IMR-90 (cell line): ENCODE measurements around the gene ABHD17C. TPM values are rescaled to one million over a fixed set of nuclear protein-coding genes. Genes with fewer than 3 reads are reported as not detected.

ENCODE experiments used
- ATAC-seq: fragments of 200-7000 bp; cut with Tn5 transposase; 2 replicates; pipeline ENCODE4 v1.9.1; 2020; ENCODE audit warnings: low read depth, mild to moderate bottlenecking, moderate library complexity
- BruUV-seq: library from RNA; stranded (reverse); fragments of 400-500 nt; replicated peaks from 2 replicates; lab custom pipeline; 2021; lab: Mats Ljungman, UMichigan
- CTCF ChIA-PET: fragments of 300-600 bp; formaldehyde crosslinking; extraction: SDS; loops from one replicate; lab custom pipeline; 2021; ENCODE audit warnings: antibody characterized with exemption; lab: Yijun Ruan, JAX
- POLR2A ChIA-PET: fragments of 300-600 bp; sonication (Branson Sonifier 250); formaldehyde crosslinking; loops from one replicate; lab custom pipeline; 2022; ENCODE audit warnings: antibody characterized with exemption; ENCODE audit not compliant: unreplicated experiment; lab: Charles Lee
- DNase-seq: peaks from one replicate; pipeline ENCODE4 v3.0.0; 2013
- H2AFZ ChIP-seq: replicated peaks from 2 replicates; pipeline ENCODE3; 2013; ENCODE audit warnings: low read length, mild to moderate bottlenecking; ENCODE audit not compliant: poor library complexity
- H2AK5ac ChIP-seq: 2 replicates; pipeline ENCODE4 v1.6.1; 2013; ENCODE audit warnings: low read depth, low read length, inconsistent platforms
- H2AK9ac ChIP-seq: replicated peaks from 2 replicates; pipeline ENCODE3; 2013; ENCODE audit warnings: mild to moderate bottlenecking, low read depth, low read length, moderate library complexity; ENCODE audit not compliant: poor library complexity
- H2BK120ac ChIP-seq: 2 replicates; pipeline ENCODE4 v1.6.1; 2013; ENCODE audit warnings: low read depth, low read length, inconsistent platforms
- H2BK15ac ChIP-seq: 3 replicates; pipeline ENCODE4 v1.6.1; 2013; ENCODE audit warnings: low read depth, low read length, inconsistent platforms
- H2BK20ac ChIP-seq: 2 replicates; pipeline ENCODE4 v1.6.1; 2013; ENCODE audit warnings: low read depth, mild to moderate bottlenecking, inconsistent platforms, low read length, moderate library complexity
- H2BK5ac ChIP-seq: 2 replicates; pipeline ENCODE4 v1.6.1; 2013; ENCODE audit warnings: mild to moderate bottlenecking, low read depth, low read length, inconsistent platforms; ENCODE audit not compliant: poor library complexity, severe bottlenecking
- H3K14ac ChIP-seq: replicated peaks from 2 replicates; pipeline ENCODE4 v1.6.1; 2013; ENCODE audit warnings: low read depth, low read length, inconsistent platforms
- H3K18ac ChIP-seq: 2 replicates; pipeline ENCODE4 v1.6.1; 2013; ENCODE audit warnings: low read depth, low read length, control low read depth
- H3K23ac ChIP-seq: 2 replicates; pipeline ENCODE4 v1.6.1; 2013; ENCODE audit warnings: low read depth, low read length, inconsistent platforms
- H3K27ac ChIP-seq: 2 replicates; pipeline ENCODE4 v1.5.1; 2013; ENCODE audit warnings: mild to moderate bottlenecking, control low read depth, low read length; ENCODE audit not compliant: insufficient read depth
- H3K27me3 ChIP-seq: 2 replicates; pipeline ENCODE4 v1.6.1; 2013; ENCODE audit warnings: low read length; ENCODE audit not compliant: control insufficient read depth, insufficient read depth
- H3K36me3 ChIP-seq: 2 replicates; pipeline ENCODE4 v1.6.1; 2013; ENCODE audit warnings: low read length, mixed read lengths; ENCODE audit not compliant: control insufficient read depth, insufficient read depth
- H3K4ac ChIP-seq: 2 replicates; pipeline ENCODE4 v1.6.1; 2013; ENCODE audit warnings: low read depth, low read length, inconsistent platforms
- H3K4me1 ChIP-seq: 2 replicates; pipeline ENCODE4 v1.6.1; 2013; ENCODE audit warnings: low read length, mixed read lengths; ENCODE audit not compliant: control insufficient read depth, insufficient read depth
- H3K4me2 ChIP-seq: 2 replicates; pipeline ENCODE4 v1.6.1; 2013; ENCODE audit warnings: low read depth, mild to moderate bottlenecking, control low read depth, low read length, moderate library complexity
- H3K4me3 ChIP-seq: 2 replicates; pipeline ENCODE4 v1.5.1; 2013; ENCODE audit warnings: low read depth, mild to moderate bottlenecking, control low read depth, low read length, moderate library complexity; ENCODE audit not compliant: insufficient read depth
- H3K56ac ChIP-seq: 2 replicates; pipeline ENCODE4 v1.6.1; 2013; ENCODE audit warnings: low read length, inconsistent platforms; ENCODE audit not compliant: insufficient read depth; ENCODE audit errors: extremely low read depth
- H3K79me1 ChIP-seq, 2 experiments: 2 replicates each; pipeline ENCODE4 v1.6.1; 2013; ENCODE audit warnings: low read length in 2 of 2, inconsistent platforms in 1 of 2, low read depth in 1 of 2
- H3K9ac ChIP-seq: 2 replicates; pipeline ENCODE4 v1.6.1; 2013; ENCODE audit warnings: low read depth, low read length, control low read depth
- H3K9me1 ChIP-seq: 2 replicates; pipeline ENCODE4 v1.6.1; 2013; ENCODE audit warnings: low read length, inconsistent platforms; ENCODE audit not compliant: insufficient read depth
- H3K9me3 ChIP-seq: 2 replicates; pipeline ENCODE4 v1.6.1; 2013; ENCODE audit warnings: low read length; ENCODE audit not compliant: control insufficient read depth, insufficient read depth
- H4K20me1 ChIP-seq: 2 replicates; pipeline ENCODE4 v1.6.1; 2013; ENCODE audit warnings: low read length, inconsistent platforms; ENCODE audit not compliant: insufficient read depth
- H4K5ac ChIP-seq: 2 replicates; pipeline ENCODE4 v1.6.1; 2013; ENCODE audit warnings: mild to moderate bottlenecking, low read depth, low read length, control low read depth
- H4K8ac ChIP-seq, 2 experiments: 2 replicates each; pipeline ENCODE4 v1.6.1; 2013; ENCODE audit warnings: low read depth in 2 of 2, low read length in 2 of 2, control low read depth in 1 of 2, inconsistent platforms in 1 of 2
- H4K91ac ChIP-seq: 2 replicates; pipeline ENCODE4 v1.6.1; 2013; ENCODE audit warnings: low read depth, low read length, inconsistent platforms; ENCODE audit not compliant: insufficient read depth
- BHLHE40 ChIP-seq: fragments of 150-350 bp; IDR thresholded peaks from 2 replicates; pipeline ENCODE4 v1.6.1; 2016; ENCODE audit warnings: mild to moderate bottlenecking, low read depth, low read length
- CEBPB ChIP-seq: IDR thresholded peaks from 2 replicates; pipeline ENCODE4 v1.6.1; 2012; ENCODE audit warnings: low read depth, low read length, improper control_type of control experiment
- CHD1 ChIP-seq: IDR thresholded peaks from 2 replicates; pipeline ENCODE4 v1.6.1; 2012; ENCODE audit warnings: low read depth, low read length, improper control_type of control experiment
- CTCF ChIP-seq: conservative IDR thresholded peaks from 2 replicates; pipeline ENCODE4 v1.5.1; 2012; ENCODE audit warnings: mild to moderate bottlenecking, low read depth, low read length, improper control_type of control experiment
- ELK1 ChIP-seq: fragments of 150-350 bp; IDR thresholded peaks from 2 replicates; pipeline ENCODE4 v1.6.1; 2016; ENCODE audit warnings: low read depth, mild to moderate bottlenecking, low read length, moderate library complexity, borderline replicate concordance
- FOS ChIP-seq: fragments of 150-350 bp; IDR thresholded peaks from 2 replicates; pipeline ENCODE4 v1.6.1; 2016; ENCODE audit warnings: low read depth, low read length
- MAFK ChIP-seq: IDR thresholded peaks from 2 replicates; pipeline ENCODE4 v1.6.1; 2012; ENCODE audit warnings: low read depth, low read length, improper control_type of control experiment
- MAZ ChIP-seq: IDR thresholded peaks from 2 replicates; pipeline ENCODE4 v1.6.1; 2012; ENCODE audit warnings: low read depth, mild to moderate bottlenecking, low read length, improper control_type of control experiment, moderate library complexity, borderline replicate concordance
- MXI1 ChIP-seq: IDR thresholded peaks from 2 replicates; pipeline ENCODE4 v1.6.1; 2012; ENCODE audit warnings: low read depth, mild to moderate bottlenecking, low read length, moderate library complexity, borderline replicate concordance
- NFE2L2 ChIP-seq: fragments of 150-350 bp; IDR thresholded peaks from 2 replicates; pipeline ENCODE4 v1.6.1; 2016; ENCODE audit warnings: low read depth, mild to moderate bottlenecking, low read length
- POLR2A ChIP-seq: IDR thresholded peaks from 2 replicates; pipeline ENCODE4 v1.6.1; 2012; ENCODE audit warnings: mild to moderate bottlenecking, low read depth, low read length
- RAD21 ChIP-seq: IDR thresholded peaks from 2 replicates; pipeline ENCODE4 v1.6.1; 2012; ENCODE audit warnings: low read length, improper control_type of control experiment
- RCOR1 ChIP-seq: IDR thresholded peaks from 2 replicates; pipeline ENCODE4 v1.6.1; 2012; ENCODE audit warnings: mild to moderate bottlenecking, low read length, improper control_type of control experiment; ENCODE audit not compliant: insufficient replicate concordance
- RFX5 ChIP-seq: IDR thresholded peaks from 2 replicates; pipeline ENCODE4 v1.8.0; 2012; ENCODE audit warnings: low read depth, mild to moderate bottlenecking, low read length, moderate library complexity
- SMC3 ChIP-seq: fragments of 150-350 bp; IDR thresholded peaks from 2 replicates; pipeline ENCODE4 v1.6.1; 2016; ENCODE audit warnings: low read depth, mild to moderate bottlenecking, antibody characterized with exemption, low read length, moderate library complexity
- USF2 ChIP-seq: fragments of 150-350 bp; IDR thresholded peaks from 2 replicates; pipeline ENCODE4 v1.6.1; 2017; ENCODE audit warnings: mild to moderate bottlenecking, antibody characterized with exemption, low read length, low read depth
- WGBS, 2 experiments: methylation state at CpG; one replicate each; pipeline versions ENCODE4 v1.1.5 to v1.1.7; 2013; ENCODE audit warnings: missing lambda C conversion rate in 2 of 2; ENCODE audit not compliant: insufficient read length in 1 of 2; ENCODE audit errors: extremely low coverage in 2 of 2; 5-methylcytosine and 5-hydroxymethylcytosine counted together
- dilution Hi-C: fragments of 300-500 bp; cut with HindIII; formaldehyde crosslinking; loops from one replicate; pipeline ENCODE4 v1.14.3; 2018; ENCODE audit warnings: low sequenced_read_pairs; ENCODE audit not compliant: unreplicated experiment
- in situ Hi-C: fragments of 300-500 bp; cut with MboI; formaldehyde crosslinking; loops from 3 replicates; pipeline ENCODE4 v1.14.3; 2019; ENCODE audit warnings: low sequenced_read_pairs, inconsistent platforms, mixed read lengths
- intact Hi-C: fragments of 100-400 bp; cut with micrococcal nuclease; formaldehyde crosslinking; loops from 2 replicates; pipeline ENCODE4 v1.10.0; 2022
- polyA plus RNA-seq, 3 experiments: library from polyadenylated mRNA; depleted of rRNA; stranded (reverse); fragments of >200 nt; gene quantifications; 2 replicates each; pipeline ENCODE4 v1.2.3, GENCODE V29; 2012; ENCODE audit warnings: low replicate concordance in 1 of 3
- total RNA-seq: library from RNA; depleted of rRNA; stranded (reverse); fragments of >200 nt; gene quantifications from 2 replicates; pipeline ENCODE4 v1.2.3, GENCODE V29; 2012

Gene ABHD17C
- total and polyA plus RNA-seq, 2 of the 4 experiments (the other 2 are of a cell fraction), result 5.4 to 10.3 TPM

- CTCF ChIA-PET, result interaction anchor here (0.8 kb wide), 1 partner anchor 192 kb away, joined by 4 read pairs; no protein-coding TSS in a partner anchor
- Histone ChIP-seq H2AK5ac (no peak overlapping the region), H3K4me1 (peaks cover 3% of the 10 kb centered on the region; the same call in 1 of the 2 replicates), H4K20me1 (peaks cover 20% of the 10 kb centered on the region), H3K36me3 (peaks cover 36% of the 10 kb centered on the region), H4K8ac (no peak overlapping the region), H3K4ac (no peak overlapping the region), H4K5ac (no peak overlapping the region), H4K91ac (no peak overlapping the region), H3K4me3 (no peak overlapping the region), H3K27ac (no peak overlapping the region), H3K23ac (no peak overlapping the region), H3K79me1 (peaks cover 46 to 57% of the 10 kb centered on the region in 2 experiments), H2BK20ac (no peak overlapping the region), H3K18ac (no peak overlapping the region), H3K56ac (no peak overlapping the region), H3K9me1 (peaks cover 16% of the 10 kb centered on the region), H3K4me2 (no peak overlapping the region), H2AK9ac (no peak overlapping the region), H3K14ac (no peak overlapping the region), H2BK15ac (no peak overlapping the region), H2AFZ (no peak overlapping the region), H3K9me3 (no peaks in the 10 kb centered on the region), H2BK5ac (no peak overlapping the region), H3K27me3 (no peaks in the 10 kb centered on the region), H2BK120ac (no peak overlapping the region), H3K9ac (no peak overlapping the region)
- TF ChIP-seq RFX5, result no peak
- TF ChIP-seq CTCF, result no peak
- TF ChIP-seq MXI1, result no peak
- no peak for TF ChIP-seq POLR2A
- TF ChIP-seq USF2, result no peak
- no peak for TF ChIP-seq NFE2L2
- TF ChIP-seq MAFK, result no peak
- no peak for TF ChIP-seq CEBPB
- TF ChIP-seq ELK1, result no peak
- no peak for TF ChIP-seq MAZ
- no peak for TF ChIP-seq FOS
- TF ChIP-seq SMC3, result no peak
- no peak for TF ChIP-seq RCOR1
- no peak for TF ChIP-seq RAD21
- TF ChIP-seq BHLHE40, result no peak
- TF ChIP-seq CHD1, result no peak
- dilution Hi-C loops (no loop called here), in situ Hi-C loops (no loop called here), intact Hi-C loops (no loop called here)
- no CpG with 5 or more reads among the region's 4 CpGs for WGBS, 2 experiments
- no peak for ATAC-seq
- DNase-seq, result no peak
- POLR2A ChIA-PET, result no interaction called here
- no TSS peak for BruUV-seq
Observed at GRCh38 chr15:80752204-80752603, 57.1 kb downstream of the ABHD17C start.
